HG03108 (cell line): Measurements from ENCODE around the gene GLCCI1.
"Not testable (repeated sequence)": the region's sequence is repeated elsewhere in the genome, so short reads cannot be mapped to it uniquely, and the experiment has no call there.

Source experiments
- ATAC-seq: cut with Tn5 transposase; IDR thresholded peaks from one replicate; pipeline ENCODE4 v1.9.1; 2021; ENCODE audit warnings: moderate library complexity; ENCODE audit not compliant: unreplicated experiment

GLCCI1 gene

DNA sequence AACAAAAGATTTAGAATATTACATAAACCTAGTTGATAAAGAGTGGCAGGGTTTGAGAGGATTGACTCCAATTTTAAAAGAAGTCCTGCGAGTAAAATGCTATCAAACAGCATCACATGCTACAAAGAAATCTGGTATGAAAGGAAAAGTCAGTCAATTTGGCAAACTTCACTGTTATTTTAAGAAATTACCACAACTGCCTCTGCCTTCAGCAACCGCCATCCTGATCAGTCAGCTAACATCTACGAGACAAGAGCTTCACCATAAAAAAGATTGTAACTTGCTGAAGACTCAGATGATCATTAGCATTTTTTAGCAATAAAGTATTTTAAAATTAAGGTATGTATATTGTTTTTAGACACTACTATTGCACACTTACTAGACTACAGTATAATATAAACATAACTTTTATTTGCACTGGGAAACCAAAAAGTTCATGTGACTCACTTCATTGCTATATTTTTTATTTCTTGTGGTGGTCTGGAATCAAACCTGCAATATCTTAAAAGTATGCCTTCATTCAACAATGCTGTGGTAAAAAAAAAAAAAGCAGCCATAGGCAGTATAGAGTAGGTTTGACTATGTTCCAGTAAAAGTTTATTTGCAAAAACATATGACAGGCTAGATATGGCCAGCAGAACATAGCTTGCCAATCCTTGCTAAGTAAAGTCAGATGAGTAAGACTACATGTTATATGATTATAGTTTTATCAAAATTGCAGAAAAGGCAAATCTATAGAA is 74.4 kb downstream of the GLCCI1 start:
- ATAC-seq, result no peak

DNA sequence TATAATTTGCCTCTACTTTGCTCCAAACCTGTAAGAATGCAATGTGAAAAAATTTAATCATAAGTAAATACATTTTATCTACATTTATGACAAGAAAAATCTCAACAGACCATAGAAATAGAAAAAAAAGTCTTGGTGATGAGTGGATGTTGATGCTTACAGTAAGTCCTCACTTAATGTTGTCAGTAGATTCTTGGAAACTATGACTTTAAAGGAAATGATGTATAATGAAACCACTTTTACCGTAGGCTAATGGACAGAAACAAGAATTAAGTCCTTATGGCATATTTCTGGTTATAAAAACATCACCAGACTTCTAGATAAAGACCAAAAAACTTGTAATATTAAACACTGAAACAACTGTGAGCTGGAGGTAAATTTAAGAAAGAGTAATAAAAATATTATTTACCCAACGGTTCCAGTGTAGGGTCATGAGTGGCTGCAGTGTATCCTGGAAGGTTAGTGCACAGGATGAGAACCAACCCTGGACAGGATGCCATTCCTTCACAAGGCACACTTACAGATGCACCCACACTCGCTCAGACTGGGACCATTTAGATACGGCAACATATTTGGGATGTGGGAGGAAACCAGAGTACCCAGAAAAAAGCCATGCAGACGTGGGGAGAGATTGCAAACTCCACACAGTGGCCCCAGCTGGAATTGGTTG is 76.3 kb downstream of the GLCCI1 start:
- ATAC-seq, result no peak

DNA sequence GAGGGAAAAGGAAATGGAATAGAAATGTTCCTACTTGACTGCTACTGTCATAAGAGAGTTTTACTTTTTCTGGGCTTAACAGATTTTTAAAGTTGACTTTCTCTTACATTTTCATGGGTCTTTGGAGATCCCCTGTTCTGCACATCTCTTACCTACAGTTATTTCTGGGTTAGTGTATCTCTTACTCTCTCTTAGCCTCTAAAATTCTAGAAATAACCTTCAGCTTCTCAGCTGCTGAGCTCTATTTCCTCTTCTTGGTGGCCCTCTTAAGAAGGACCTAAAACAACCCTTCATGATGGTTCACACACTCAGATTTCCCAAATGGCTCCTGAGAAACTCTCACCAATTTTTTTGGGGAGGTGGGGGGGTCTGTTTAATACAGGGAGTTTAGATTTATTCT is 79.5 kb downstream of the GLCCI1 start:
- ATAC-seq, result not testable (repeated sequence)

DNA sequence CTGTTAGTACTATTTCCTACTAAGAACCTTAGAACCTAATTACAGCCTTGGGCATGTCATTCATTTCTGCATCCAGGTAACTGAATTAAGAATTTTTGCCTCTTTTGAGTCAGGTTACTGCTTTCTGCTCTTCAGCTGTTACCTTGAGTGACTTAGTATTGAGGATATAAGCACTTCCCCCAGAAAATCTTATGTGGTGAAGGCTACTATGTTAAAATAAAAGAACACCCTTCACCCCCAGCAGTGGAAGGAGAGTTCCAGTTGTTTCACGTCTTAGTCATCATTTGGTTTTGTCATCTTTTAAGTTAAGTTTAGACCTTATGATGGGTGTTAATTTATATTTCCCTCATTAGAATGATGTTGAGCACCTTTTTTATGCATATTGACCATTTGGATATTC is 82.8 kb downstream of the GLCCI1 start:
- ATAC-seq, result no peak

DNA sequence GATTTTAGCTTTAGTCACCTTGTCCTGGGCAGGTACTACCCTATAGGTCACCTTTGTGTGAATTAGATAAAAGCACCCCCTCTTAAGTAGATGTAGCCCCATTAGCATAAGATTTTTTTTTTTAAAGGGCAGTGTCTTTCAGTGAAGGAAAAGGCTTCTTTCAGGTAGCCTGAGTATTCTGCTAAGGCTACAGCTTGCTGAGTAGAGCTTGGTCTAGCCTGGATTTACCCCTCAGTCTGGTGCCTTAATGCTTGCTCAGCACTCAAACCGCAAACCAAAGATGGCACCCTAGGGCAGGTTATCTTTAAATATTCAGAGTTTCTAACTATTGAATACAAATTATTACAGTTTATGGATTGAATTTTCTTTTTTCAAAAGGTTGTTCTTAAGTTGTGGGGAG is 83.4 kb downstream of the GLCCI1 start:
- ATAC-seq, result no peak

DNA sequence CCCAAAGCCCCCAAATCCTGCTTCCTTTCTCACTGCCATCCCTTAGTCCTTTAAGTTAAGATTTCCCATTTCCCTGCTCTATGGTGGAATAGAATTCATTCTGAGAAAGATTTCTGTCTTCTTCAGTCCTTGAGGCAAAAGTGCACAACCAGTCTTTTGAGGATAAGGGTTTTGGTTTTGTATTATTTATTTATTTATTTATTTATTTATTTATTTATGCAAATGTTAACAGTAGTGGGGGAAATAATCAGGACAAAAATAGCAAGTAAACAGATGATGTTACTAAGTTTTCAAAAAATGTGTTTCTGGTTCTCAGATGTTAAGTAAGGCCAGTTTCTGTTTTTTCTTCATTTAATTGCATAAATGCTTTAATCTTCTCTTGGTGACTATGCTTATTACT is 84.2 kb downstream of the GLCCI1 start:
- no peak for ATAC-seq

DNA sequence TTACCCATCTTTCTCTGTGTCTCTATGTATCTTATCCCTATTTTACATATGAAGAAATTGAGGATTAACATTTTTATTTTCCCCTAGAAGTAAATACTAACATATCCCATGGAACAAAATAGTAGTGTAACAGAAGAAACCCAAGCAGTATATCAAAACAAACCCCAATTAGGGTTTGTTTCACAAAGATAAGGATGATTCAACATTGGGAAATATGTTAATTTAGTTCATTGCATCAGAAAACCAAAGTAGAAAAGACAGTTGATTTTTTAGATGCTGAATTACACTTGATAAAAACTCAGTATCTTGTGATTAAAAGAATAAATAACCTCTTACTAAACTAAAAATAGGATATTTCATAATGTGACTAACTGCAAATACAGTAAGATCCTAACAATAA is 87.8 kb downstream of the GLCCI1 start:
- ATAC-seq, result no peak

DNA sequence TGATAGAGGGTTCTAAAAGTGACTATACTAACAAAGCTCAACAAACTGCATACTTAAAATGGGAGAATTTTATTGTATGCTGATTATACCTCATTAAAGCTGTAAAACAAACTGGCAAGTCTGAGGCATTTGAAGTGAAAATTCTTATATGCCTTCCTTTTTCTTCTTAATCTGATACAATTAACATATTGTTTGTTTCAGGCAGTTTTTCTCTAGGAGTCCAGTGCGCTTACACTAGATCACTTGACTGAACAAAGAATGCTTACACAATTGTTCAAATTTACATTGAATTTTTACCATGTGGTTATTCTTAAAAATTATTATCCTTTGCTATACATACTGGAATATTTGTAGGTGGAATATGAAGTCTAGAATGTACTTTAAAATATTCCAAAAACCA is 89.0 kb downstream of the GLCCI1 start:
- ATAC-seq, result no peak

DNA sequence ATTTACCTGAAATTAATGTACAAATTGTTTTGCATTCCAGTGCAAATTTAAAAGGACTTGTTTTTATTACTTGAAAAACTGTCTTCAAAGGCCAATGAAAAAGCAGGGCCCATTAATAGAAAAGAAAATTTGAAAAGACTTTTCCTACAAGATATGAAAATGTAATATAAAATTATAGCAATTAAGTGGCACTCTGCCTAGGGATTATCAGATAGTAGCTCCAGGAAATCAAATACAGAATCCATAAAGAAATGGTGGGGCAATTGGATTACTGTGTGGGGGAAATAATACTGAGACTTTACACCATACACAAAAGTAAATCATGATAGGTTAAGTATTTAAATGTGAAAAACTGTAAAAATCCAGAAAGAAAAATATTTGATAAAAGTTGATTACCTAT is 89.7 kb downstream of the GLCCI1 start:
- no peak for ATAC-seq

DNA sequence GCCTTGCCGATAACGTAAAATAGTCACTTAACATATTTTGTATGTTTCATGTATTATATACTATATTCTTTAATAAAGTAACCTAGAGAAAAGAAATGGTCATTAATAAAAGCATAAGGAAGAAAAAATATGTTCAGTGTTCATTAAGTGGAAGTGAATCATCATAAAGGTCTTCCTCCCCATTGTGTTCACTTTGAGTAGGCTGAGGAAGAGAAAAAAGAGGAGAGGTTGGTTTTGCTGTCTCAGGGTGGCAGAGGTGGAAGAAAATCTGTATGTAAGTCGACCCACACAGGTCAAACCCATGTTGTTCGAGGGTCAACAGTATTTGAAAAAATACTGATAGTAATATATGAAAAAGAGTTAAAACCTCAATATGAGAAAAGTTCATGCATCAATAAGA is 90.3 kb downstream of the GLCCI1 start:
- no peak for ATAC-seq

DNA sequence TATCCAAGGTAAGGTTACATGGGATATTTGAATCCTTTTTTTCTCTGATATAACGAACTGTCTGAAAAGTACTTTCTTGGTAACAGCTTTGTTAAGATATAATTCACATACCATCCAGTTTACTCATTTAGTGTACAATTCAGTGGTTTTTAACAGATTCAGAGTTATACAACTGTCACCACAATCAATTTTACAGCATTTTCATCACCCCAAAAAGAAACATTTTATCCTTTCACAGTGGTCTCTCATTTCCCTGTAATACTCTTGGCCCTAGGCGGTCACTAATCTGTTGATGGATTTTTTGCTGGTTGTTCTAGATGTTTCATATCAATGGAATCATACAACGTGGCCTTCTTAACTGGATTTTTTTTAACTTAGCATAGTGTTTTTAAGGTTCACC is 91.6 kb downstream of the GLCCI1 start:
- ATAC-seq, result no peak

DNA sequence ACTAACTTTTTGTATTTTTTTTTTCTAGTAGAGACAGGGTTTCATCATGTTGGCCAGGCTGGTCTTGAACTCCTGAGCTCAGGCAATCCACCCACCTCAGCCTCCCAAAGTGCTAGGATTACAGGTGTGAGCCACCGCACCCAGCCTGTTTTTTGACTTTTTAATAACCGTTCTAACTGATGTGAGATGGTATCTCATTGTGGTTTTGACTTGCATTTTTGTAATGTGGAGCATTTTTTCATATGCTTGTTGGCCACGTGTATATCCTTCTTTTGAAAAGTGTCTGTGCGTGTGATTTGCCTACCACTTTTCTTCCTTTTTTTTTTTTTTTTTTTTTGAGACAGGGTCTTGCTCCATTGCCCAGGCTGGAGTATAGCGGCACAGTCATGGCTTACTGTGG is 94.7 kb downstream of the GLCCI1 start:
- not testable (repeated sequence) for ATAC-seq

DNA sequence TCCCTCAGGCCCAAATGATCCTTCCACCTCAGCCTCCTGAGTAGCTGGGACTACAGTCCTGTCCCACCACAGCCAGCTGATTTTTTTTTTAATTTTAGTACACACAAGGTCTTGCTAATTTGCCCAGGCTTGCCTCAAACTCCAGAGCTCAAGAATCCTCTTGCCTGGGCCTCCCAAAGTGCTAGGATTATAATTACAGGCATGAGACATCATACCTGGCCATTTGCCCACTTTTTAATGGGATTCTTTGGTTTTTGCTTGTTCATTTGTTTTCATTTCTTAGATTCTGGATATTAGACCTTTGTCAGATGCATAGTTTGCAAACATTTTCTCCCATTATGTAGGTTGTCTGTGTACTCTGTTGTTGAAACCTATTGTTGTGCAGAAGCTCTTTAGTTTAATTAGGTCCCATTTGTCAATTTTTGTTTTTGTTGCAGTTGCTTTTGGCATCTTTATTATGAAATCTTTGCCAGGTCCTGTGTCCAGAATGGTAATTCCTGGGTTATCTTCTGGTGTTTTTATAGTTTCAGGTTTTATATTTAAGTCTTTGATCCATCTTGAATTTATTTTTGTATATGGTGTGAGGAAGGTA is 95.2 kb downstream of the GLCCI1 start:
- no peak for ATAC-seq

DNA sequence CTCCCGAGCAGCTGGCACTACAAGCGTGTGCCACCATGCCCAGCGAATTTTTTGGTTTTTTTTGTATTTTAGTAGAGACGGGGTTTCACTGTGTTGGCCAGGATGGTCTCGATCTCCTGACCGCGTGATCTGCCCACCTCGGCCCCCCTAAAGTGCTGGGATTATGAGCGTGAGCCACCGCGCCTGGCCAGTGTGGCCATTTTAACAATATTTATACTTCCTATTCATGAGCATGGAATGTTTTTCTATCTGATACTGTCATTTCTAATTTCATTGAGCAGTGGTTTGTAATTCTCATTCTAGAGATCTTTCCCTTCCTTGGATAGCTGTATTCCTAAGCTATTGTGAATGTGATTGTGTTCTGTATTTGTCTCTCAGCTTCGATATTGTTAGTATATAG is 96.2 kb downstream of the GLCCI1 start:
- ATAC-seq, result no peak

DNA sequence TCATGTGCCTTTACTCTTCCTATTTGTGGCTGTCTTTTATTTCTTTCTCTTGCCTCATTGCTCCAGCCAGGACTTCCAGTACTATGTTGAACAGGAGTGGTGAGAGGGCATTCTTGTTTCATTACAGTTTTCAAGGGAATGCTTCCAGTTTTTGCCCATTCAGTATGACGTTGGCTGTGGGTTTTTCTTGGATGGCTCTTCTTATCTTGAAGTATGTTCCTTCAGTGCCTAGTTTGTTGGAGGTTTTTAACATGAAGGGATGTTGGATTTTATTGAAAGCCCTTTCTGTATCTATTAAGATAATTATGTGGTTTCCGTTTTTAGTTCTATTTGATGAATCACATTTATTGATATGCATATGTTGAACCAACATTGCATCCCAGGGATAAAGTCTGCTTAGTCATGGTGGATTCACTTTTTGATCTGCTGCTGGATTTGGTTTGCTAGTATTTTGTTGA is 96.8 kb downstream of the GLCCI1 start:
- ATAC-seq, result no peak

DNA sequence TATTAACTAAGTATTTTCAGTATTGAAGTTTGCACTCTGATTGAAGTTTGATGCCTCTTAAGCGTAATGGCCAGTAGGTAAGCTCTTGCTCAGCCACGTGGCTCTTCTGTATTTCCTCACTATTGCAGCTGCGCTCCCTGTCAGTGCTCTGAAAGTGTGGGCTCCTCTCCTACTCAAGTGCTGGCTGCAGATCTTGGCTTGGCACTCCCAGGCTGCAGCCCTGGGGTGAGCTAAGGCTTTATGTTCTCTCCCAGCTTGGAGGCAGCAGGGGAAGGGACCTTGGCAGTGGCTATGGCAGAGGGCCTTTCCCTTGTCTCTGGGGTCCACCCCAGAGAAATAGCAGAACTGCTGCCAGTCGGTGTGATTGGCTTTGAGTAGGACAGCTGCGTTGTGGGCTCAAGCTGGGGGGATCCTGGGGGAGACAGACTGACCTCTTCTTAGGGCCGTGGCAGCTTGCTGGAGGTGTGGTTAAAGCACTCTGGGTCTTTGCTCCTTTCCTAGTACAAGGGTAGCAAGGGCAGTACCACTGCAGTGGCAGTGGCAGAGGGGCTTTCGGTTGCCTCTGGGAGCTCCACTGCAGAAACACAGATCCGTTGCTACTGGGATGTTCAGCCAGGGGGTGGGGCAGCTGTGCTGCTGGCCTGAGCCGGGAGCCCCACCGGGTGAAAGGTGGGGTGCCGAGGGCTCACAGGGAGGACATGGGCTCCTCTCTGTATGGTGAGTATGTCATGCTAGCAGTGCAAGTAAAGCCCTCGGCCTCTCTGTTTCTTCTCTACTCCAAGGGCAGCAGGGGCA is 100.5 kb downstream of the GLCCI1 start:
- ATAC-seq, result no peak

DNA sequence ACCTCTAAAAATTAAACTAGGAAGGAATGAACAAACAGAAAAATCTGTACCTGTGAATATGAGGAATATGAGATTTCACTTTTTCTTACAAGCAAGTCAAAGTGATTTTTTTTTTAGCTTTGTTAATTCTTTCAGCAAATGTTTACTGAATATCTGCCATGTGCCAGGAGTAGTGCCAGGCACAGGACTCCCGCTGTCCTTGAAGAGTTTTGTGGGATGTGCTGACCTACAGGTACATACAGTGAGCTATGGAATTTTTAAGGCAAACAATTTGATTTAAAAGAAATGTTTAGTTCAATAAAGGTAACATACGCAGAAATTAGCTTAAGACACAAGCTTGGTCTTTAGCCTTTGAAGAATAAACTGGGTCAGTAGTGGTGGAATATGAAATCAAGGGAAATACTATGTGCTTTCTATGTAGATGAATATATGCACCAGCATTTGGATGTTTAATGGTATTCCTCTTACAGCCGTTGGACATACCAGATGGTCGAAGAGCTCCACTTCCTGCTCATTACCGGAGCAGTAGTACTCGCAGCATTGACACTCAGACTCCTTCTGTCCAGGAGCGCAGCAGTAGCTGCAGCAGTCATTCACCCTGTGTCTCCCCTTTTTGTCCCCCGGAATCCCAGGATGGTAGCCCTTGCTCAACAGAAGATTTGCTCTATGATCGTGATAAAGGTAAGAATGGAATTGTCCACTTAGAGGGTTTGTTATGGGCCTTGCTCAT is 102.0 kb downstream of the GLCCI1 start:
- ATAC-seq, result no peak

DNA sequence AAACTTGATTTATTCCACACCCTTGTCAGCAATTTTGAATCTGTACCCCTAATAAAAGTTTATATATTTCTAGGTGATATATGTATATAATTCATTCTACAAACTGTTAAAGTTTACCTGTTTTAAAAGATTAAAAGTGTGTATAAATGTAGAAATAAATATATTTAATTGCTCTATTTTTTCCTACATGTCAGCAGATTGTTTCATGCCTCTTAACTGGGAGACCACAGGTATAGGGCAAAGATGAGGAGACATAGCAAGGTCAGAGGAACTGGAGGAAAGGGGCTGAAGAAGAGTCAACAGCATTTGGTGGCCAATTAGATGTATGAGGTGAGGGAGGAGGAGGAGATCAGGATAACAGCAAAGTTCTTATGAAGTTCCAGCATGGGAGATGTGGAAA is 109.8 kb downstream of the GLCCI1 start:
- ATAC-seq, result no peak

DNA sequence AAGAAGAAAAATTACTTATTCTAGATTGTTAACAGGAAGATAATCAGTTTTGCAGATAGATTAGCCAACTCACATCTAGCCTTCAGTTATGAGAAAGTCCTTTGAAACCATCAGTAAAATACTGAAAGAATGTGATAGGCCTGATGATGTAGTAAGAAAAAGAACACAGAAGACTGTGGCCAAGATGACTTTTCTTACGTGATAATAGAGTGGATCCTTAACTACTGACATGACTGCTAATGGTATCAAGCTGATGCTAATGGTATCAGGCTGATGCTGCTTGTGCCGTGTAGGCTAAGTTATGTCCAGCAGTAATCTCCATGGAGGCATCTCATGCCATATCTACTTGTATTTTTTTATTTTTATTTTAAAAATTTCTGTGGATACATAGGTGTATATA is 114.2 kb downstream of the GLCCI1 start:
- no peak for ATAC-seq

DNA sequence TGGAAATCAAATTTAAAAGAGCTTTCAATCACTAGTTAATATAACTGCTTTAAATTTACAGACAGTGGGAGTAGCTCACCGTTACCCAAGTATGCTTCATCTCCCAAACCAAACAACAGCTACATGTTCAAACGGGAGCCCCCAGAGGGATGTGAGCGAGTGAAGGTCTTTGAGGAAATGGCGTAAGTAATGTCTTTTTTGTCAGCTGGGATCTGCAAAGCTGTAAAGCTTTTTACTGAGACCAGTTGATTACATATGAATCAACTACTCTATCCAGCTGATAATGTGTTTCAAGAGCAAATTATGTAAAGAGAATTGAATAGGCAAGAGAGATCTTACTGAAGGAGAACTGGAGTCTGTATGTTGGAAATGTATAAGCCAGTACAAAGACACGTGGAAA is 116.2 kb downstream of the GLCCI1 start:
- no peak for ATAC-seq

DNA sequence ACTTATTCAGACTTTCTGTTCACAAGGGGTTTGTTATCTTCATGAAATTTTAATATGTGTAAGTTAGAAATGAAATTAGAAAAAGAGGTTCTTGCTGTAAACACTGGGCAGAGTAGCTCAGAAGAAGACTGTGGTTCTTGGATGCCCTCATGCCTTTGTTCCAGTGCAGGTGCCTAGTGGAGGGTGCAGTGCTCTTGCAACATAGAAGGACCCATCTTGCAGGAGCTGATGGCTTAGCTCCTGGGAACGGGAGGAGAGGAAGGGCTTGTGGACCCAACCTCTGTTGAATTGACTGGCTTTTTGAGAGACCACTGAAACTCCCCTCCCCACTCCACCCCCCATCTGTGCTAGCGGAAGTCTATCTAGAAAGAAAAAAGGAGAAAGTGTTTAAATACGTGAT is 116.8 kb downstream of the GLCCI1 start:
- ATAC-seq, result no peak
